ENCODE results near the gene GRK1.
"Not testable (repeated sequence)": the region's sequence is repeated elsewhere in the genome, so short reads cannot be mapped to it uniquely, and the experiment has no call there.

GRK1 gene

DNA sequence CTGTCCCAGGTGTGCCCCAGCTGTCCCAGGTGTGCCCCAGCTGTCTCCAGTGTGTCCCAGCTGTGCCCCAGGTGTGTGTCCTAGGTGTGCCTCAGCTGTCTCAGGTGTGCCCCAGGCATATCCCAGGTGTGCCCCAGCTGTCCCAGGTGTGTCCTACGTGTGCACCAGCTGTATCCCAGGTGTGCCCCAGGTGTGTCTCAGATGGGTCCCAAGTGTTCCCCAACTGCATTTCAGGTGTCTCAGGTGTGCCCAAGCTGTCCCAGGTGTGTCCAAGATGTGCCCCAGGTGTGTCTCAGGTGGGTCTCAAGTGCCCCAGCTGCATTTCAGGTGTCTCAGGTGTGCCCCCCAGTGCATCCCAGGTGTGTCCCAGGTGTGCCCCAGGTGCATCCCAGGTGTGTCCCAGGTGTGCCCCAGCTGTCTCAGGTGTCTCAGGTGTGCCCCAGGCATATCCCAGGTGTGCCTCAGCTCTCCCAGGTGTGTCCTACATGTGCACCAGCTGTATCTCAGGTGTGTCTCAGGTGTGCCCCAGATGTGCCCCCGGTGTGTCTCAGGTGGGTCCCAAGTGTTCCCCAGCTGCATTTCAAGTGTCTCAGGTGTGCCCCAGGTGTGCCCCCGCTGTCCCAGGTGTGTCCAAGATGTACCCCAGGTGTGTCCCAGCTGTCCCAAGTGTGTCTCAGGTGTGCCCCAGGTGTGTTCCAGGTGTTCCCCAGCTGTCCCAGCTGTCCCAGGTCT is 1.3 kb upstream of the GRK1 start:
- DNase-seq (ENCODE audit: low spot score): no peak

DNA sequence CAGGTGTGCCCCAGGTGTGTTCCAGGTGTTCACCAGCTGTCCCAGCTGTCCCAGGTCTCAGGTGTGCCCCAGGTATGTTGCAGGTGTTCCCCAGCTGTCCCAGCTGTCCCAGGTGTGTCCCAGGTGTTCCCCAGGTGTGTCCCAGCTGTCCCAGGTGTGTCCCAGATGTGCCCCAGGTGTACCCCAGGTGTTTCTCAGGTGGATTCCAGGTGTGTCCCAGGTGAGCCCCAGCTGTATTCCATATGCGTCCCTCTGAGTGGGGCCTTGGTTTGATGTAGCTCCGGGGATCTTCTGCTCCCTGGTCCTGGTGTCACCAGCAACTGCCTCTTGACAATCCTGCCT is 719 bp upstream of the GRK1 start:
- DNase-seq (ENCODE audit: low spot score): no peak

DNA sequence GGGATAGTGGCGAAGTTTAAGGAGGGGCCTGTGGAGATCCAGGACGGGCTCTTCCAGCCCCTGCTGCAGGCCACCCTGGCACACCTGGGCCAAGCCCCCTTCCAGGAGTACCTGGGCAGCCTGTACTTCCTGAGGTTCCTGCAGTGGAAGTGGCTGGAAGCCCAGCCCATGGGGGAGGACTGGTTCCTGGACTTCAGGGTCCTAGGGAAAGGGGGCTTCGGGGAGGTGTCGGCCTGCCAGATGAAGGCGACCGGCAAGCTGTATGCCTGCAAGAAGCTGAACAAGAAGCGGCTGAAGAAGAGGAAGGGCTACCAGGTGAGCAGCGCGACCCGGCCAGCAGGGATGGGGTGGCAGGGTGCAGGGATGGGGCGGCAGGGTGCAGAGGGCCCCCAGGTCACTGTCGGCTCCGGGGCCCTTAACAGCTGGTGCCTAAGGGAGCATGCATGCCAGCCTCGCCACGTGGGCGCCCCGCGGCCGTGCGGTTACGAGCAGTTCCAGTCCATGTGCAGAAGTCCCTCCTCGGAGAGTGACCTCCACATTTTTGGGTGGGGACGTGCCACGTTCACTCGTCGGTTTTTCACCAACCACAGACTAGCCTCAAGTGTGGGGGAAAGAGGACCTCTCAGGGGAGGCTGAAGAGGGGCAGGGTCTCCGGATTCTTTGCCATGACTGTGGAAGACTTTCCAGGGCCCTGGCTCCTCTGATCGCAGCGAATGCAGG is 912 bp downstream of the GRK1 start:
- no peak for DNase-seq (ENCODE audit: low spot score)

DNA sequence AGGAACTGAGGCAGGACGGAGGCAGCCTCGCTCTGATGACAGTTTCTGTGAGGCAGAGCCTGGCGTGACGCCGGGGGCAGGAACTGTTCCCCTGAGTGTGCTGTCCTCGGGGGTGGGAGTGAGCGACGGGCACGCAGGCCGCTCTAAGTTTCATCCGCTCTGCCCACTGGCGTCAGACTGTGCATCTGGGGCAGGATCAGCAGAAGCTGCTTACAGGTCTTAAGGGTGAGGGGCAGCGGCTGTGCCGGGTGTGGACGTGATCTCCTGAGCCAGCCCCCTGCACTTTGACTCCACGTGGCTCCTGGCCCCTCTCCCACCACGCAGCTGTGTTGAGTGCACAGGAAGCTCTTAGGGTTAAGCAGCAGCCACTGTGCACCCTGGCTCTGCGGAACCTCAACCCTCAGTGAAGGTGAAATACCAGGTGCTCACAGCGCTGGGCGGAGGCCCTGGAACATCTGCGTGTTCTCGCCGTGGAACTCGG is 1.5 kb downstream of the GRK1 start:
- DNase-seq (ENCODE audit: low spot score): no peak

- no peak for DNase-seq (ENCODE audit: low spot score)
Observed at GRCh38 chr13:113669231-113669754, 2.3 kb downstream of the GRK1 start.

DNA sequence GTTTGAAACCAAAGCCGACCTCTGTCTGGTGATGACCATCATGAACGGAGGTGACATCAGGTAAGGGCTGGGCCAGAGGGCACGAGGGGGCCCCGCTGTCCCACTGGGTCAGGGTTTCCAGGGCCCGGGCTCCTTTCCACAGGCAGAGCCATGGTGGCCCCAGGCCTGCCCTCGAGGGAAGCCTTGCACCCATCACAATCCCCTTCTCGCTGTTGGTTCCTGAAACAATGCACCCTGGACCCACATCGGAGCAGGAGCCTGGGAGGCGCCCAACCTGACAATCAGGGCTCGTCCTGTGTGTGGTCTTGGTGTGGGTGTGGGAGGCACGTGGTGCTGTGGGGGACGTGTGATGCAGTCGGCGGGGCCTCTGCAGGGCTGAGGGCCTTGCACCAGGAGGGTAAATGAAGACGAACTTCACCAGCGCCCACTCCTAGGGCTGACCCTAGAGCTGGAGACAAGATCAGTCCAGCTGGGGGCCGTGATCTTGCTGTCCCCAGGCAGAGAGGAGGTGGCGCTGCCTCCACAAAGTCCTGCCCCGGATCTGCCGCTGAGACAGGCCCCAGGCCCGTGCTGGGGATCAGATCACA is 2.8 kb downstream of the GRK1 start:
- no peak for DNase-seq (ENCODE audit: low spot score)

DNA sequence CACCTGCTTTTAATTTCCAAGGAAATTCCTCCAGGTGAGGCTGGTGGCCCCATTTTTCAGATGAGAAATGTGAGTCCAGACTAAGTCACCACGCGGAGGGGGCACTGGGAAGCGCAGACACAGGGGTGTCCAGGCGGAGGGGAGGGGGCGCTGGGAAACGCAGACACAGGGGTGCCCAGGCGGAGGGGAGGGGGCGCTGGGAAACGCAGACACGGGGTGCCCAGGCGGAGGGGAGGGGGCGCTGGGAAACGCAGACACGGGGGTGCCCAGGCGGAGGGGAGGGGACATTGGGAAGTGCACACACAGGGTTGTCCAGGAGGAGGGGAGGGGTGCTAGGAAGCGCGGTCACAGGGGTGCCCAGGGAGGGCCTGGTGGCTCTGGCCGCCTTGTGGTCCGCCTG is 3.5 kb downstream of the GRK1 start:
- DNase-seq (ENCODE audit: low spot score): no peak

DNA sequence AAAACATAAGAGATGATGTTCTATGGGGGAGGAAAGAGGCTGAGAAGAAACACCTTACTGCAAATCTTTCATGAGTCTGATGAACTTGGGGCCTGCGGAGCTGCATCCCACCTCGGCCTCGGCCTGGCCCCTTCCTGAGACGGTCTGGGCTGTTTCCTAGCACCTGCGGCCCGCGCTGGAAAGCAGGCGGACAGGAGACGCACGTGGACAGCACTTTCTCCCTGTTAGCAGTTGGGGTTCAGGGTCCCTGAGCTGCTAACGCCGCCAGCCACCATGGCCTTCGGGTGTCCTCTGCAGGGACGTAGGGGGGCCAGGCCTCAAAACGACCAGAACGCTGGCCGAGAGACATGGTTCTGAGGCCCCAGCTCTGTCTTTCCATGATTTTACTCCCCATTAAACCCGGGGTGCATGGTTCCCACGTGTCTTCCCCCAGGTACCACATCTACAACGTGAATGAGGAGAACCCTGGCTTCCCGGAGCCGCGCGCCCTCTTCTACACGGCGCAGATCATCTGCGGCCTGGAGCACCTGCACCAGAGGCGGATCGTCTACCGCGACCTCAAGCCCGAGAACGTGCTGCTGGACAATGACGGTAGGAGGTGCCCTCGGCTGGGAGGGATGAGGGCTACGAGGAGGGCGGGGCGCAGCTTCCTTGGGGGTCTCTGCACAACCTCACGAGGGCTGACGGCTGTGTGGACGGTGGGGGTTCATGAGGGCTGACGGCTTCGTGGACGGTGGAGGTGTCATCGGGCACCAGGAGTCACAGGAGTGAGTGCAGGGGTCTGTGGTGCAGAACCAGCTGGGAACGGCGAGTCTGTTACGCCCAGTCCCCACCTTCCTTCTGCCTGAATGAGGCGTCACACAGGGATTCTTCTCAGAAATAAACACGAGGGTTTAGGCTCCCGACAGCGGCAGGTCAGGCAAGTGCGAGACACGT is 4.3 kb downstream of the GRK1 start:
- no peak for DNase-seq (ENCODE audit: low spot score)

GRCh38 chr13:113672002-113672651 is 5.1 kb downstream of the GRK1 start:
- DNase-seq (ENCODE audit: low spot score): no peak

- no peak for DNase-seq (ENCODE audit: low spot score)
Observed at GRCh38 chr13:113722921-113723320, 55.9 kb downstream of the GRK1 start.

- no peak for DNase-seq (ENCODE audit: low spot score)
Observed at GRCh38 chr13:113723410-113724015, 56.5 kb downstream of the GRK1 start.

DNA sequence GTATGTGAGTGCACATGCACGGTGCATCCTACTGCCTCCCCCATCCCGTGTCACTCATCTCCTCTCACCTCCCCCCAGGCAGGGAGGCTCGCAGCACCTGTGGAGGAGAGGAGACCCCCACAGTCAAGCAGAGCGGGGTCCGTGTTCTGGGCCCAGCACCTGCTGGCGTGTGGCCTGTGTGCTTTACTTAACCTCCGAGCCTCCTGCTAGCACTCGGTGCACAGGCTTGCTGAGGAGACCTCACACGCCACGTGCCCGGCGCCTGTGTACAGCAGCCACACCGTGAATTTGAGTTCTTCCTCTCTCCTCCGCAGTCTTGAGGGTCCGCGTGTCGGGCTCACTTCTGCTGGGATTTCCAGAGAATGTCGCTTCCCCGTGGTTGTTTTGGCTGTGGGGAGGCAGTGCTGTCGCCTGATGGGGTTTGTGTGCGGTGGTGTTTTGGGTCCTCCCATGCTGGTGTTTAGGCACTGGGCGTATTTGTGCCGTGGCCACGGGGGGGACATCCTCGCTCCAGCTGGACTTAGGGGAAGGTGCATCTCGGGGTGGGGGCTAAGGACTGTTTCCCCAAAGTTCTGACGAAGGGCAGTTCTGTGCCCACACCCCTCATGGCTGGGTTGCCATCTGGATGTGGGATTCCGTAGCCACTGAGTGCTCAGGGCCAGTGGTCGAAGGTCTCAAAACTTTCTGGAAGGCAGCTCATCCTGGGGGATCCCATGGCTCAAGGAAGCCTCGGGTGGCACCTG is 57.2 kb downstream of the GRK1 start:
- DNase-seq (ENCODE audit: low spot score): no peak

DNA sequence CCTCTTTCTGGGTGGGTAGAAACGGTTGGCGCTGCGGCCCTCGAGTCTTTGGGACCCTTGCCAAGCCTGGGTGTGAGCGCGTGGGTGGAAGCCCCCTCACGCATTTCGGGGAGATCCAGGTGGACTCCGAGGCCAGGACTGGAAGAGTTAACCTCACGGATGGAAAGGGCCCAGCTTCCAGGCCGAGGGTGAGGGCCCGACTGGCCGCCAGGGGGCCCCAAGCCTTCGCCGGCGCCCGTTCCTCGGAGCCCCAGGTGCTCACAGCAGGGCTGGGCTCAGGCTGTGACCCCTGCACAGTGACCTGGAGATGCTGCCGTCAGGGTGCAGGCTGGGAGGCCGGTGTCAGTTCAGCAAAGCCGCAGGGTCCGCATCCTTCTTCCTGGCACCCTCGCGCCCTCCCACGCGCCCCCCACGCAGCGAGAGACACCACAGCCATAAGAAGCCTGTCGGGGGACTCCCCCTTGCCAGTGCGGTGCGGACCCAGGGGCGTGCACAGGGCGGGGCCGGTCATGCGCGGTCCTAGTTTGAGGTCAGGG is 57.8 kb downstream of the GRK1 start:
- peak; percentile 83 for DNase-seq (ENCODE audit: low spot score)

DNA sequence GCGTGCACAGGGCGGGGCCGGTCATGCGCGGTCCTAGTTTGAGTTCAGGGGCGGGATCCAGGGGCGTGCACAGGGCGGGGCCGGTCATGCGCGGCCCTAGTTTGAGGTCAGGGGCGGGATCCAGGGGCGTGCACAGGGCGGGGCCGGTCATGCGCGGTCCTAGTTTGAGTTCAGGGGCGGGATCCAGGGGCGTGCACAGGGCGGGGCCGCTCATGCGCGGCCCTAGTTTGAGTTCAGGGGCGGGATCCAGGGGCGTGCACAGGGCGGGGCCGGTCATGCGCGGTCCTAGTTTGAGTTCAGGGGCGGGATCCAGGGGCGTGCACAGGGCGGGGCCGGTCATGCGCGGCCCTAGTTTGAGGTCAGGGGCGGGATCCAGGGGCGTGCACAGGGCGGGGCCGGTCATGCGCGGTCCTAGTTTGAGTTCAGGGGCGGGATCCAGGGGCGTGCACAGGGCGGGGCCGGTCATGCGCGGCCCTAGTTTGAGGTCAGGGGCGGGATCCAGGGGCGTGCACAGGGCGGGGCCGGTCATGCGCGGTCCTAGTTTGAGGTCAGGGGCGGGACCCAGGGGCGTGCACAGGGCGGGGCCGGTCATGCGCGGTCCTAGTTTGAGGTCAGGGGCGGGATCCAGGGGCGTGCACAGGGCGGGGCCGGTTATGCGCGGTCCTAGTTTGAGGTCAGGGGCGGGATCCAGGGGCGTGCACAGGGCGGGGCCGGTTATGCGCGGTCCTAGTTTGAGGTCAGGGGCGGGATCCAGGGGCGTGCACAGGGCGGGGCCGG is 58.5 kb downstream of the GRK1 start:
- not testable (repeated sequence) for DNase-seq (ENCODE audit: low spot score)

- DNase-seq (ENCODE audit: low spot score): not testable (repeated sequence)
Observed at GRCh38 chr13:113726106-113726821, 59.2 kb downstream of the GRK1 start.

DNA sequence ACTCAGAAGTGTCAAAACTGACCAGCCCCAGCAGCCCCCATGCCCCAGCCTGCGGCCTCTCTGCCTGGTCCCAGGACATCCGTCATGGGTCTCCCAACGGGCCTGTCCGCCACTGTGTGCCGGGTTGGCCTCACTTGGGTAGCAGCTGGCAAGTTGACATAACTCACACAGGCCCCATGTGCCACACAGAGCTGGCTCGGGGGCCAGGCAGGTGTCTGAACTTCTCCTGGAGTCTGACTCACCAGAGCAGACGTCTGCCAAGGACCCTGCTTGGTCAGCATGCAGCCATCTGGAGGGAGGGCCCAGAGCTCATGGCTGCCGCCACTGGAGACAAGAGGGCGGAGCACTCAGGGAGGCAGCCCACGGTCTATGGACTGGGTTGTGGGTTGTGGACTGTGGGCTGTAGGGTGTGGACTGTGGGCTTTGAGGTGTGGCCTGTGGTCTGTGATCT is 60.0 kb downstream of the GRK1 start:
- DNase-seq (ENCODE audit: low spot score): no peak

DNA sequence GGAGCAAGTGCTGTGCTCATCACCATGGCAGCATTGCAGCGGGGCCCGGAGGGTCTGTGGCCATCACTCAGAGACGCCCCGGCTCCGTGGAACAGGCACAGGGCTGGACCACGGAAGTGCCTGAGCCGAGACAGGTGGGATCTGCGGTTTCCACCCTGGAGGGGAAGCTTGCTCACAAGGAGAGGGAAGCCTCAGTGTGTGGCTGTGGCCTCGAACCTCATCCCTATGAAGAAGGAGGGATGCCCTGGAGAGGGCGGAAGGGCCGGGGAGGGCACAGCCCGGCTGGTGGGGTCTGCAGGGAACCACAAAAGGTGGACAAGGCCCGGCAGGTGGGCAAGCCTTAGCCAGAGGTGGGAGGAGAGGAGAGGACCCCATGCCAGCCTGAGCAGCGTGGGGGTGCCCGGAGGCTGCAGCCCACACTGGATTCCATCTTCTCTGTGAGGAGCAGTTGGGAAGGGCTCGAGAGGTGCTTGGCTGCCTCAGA is 61.6 kb downstream of the GRK1 start:
- DNase-seq (ENCODE audit: low spot score): no peak
